GM12874 (cell line): ENCODE results near the gene MRAP.

Experiments
- CTCF ChIP-seq: IDR thresholded peaks from 2 replicates; pipeline ENCODE4 v1.5.1; 2011; ENCODE audit warnings: low read depth, mild to moderate bottlenecking, control low read depth, low read length, moderate library complexity; ENCODE audit not compliant: insufficient read depth

Gene MRAP

GRCh38 chr21:32301596-32301995, 2.9 kb downstream of the MRAP start:
- TF ChIP-seq CTCF = no peak

DNA sequence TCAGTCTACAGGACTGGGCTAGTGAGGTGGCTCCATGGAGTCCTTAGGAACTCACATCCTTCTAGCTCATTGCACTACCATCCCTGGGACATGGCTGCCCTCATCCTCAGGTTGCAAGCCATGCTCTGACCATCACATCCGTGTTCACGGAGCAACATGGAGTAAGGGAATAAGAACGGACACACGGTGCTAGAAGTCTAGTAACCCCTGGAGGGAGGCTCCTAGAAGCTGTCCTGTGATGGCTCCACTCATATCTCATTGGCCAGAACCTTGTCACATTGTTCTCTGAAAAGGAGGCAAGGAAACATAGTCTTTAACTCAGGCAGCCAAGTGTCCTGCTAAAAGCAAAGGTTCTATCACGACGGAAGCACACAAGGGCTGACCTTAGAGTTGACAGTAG, 3.9 kb downstream of the MRAP start:
- no peak for TF ChIP-seq CTCF

DNA sequence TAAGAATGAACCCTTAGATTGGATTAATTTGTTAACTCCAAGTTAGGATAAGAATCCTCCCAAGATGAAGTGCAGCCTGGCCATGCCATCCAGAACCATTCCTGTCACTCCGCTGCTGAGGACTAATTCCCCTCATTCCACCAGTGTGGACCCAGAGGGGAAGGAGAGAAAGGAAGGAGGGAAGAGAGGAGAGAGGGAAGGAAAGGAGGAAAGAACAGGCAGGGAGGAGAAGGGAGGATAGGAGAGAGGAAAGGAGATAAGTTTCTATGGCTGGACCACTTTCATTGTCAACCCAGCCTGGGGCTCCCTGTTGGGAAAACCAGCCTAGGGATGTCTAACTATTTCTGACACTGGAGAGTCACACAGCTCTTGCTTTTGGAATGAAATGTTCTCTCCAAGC, 4.7 kb downstream of the MRAP start:
- no peak for TF ChIP-seq CTCF

DNA sequence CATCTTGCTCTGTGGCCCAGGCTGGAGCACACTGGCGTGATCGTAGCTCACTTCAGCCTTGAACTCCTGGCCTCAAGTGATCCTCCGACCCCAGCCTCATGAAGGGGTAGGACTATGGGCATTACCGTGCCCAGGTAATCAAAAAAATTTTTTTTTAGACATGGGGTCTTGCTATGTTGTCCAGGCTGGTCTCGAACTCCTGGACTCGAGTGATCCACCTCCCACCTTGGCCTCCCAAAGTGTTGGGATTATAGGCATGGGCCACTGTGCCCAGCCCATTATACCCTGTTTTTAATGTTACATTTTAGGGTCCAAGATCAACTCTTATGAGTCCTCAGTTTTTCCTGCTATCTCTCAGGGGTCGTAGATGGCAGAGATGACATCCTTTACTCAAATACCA, 6.3 kb downstream of the MRAP start:
- no peak for TF ChIP-seq CTCF

DNA sequence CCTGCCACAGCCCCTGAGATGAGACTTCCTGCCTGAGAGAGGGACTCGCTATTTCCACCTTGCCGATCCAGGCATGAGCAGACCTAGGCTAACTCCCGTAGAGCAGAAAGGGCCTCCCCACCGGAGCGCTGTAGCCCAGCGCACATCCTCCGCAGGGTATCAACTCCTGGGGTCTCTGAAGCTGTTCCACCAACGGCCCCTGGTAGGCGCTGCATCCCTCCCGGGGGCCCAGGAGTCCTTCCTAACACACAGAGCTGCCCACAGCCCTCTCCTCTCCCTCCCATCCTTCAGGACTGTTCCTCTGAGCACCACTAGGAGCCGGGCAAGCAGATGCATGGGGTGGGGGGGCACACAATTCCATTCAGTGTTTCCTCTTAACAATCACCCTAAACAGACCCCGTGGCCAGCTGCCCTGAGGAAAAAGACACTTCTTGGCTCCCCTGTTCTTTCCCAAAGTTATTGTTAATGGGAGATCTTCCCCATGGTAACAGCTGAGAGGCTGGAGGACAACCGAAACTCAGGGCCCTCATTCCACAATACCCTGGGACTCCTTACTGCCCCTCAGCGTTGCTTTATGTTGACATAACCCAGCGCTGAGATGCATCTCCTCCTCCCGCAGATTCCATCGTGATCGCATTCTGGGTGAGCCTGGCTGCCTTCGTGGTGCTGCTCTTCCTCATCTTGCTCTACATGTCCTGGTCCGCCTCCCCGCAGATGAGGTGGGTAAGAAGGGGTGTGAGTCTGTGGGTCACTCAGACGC, 7.5 kb downstream of the MRAP start:
- TF ChIP-seq CTCF = peak; percentile 29; the same call in 1 of the 2 replicates

GRCh38 chr21:32307706-32308105, 9.1 kb downstream of the MRAP start:
- TF ChIP-seq CTCF = no peak

- TF ChIP-seq CTCF = no peak
These were observed 10.0 kb downstream of the MRAP start for GRCh38 chr21:32308696-32309095.
